Right lobe of liver (tissue), 6 donors: ENCODE data around the gene DMP1. TPM values are rescaled to one million over a fixed set of nuclear protein-coding genes. Genes with fewer than 3 reads are reported as not detected.

Experiments
- ATAC-seq, 4 donors: fragments of 200-7000 bp; cut with Tn5 transposase; one replicate each; pipeline ENCODE4 v1.9.1; 2020; ENCODE audit warnings: mild to moderate bottlenecking in 4 of 4, moderate library complexity in 4 of 4
- DNase-seq, 3 donors: peaks; one replicate each; pipeline ENCODE4 v3.0.0-alpha.2; 2020
- H3K27ac ChIP-seq, 3 donors: fragments of 200-600 bp; one replicate each; pipeline ENCODE4 v1.8.0; 2022
- H3K27me3 ChIP-seq, 2 donors: fragments of 200-600 bp; one replicate each; pipeline ENCODE4 v1.8.0; 2022
- H3K36me3 ChIP-seq, 4 donors: fragments of 200-600 bp; sonication (generic) in 1 of 4; one replicate each; pipeline versions ENCODE4 v1.5.1 to v1.8.0; 2017 to 2022; ENCODE audit warnings: control low read depth in 1 of 4
- H3K4me1 ChIP-seq, 4 donors: fragments of 200-600 bp; sonication (generic) in 1 of 4; one replicate each; pipeline versions ENCODE4 v1.5.1 to v1.8.0; 2017 to 2022; ENCODE audit warnings: control low read depth in 1 of 4
- H3K4me3 ChIP-seq, 3 donors: fragments of 200-600 bp; one replicate each; pipeline ENCODE4 v1.8.0; 2022
- H3K9me3 ChIP-seq, 4 donors: fragments of 200-600 bp; sonication (generic) in 1 of 4; one replicate each; pipeline versions ENCODE4 v1.5.1 to v1.8.0; 2017 to 2022; ENCODE audit warnings: control low read depth in 1 of 4
- CTCF ChIP-seq, 4 donors: fragments of 200-600 bp in 3 of 4; fragments of 450-650 bp in 1 of 4; IDR thresholded peaks; one replicate each; pipeline versions ENCODE4 v1.5.1 to v1.8.0; 2016 to 2022; ENCODE audit warnings: antibody characterized with exemption in 4 of 4, mild to moderate bottlenecking in 2 of 4
- POLR2A ChIP-seq: fragments of 450-650 bp; IDR thresholded peaks from one replicate; pipeline ENCODE4 v1.6.1; 2017; ENCODE audit warnings: antibody characterized with exemption, mild to moderate bottlenecking
- WGBS: methylation state at CpG from one replicate; pipeline ENCODE4 v1.1.6; 2018; ENCODE audit warnings: low coverage, low lambda C conversion rate; ENCODE audit not compliant: insufficient coverage; ENCODE audit errors: missing lambda C conversion rate; 5-methylcytosine and 5-hydroxymethylcytosine counted together
- intact Hi-C, 2 donors: fragments of 100-400 bp; cut with DNase I; formaldehyde crosslinking; loops; one replicate each; pipeline versions ENCODE4 v1.11.2 to v1.14.1; 2022
- total RNA-seq, 6 experiments: library from RNA; depleted of rRNA in 2 of 6; stranded (reverse); fragments of >200 nt in 2 of 6; fragmentation: NEBNext Ultra II Directional in 3 of 6; extraction: Animal tissue kit (Norgen Biotek cat#: 25700) in 3 of 6; gene quantifications; one replicate each; pipeline versions ENCODE4 v1.1.0 to v1.2.4, GENCODE V29; 2016 to 2023
- donor health status: DM: no; HTN: yes; CAD: no.
- donor health status: DM: no; HTN: no; CAD: no.
- donor health status: DM: no; HTN: no; CAD: no.
- donor health status: DM: no; HTN: yes; CAD: no.
- donor health status: DM: no; HTN: yes; CAD: no.

Gene DMP1
- total RNA-seq, 6 experiments from 2014 or later, result not detected

DNA sequence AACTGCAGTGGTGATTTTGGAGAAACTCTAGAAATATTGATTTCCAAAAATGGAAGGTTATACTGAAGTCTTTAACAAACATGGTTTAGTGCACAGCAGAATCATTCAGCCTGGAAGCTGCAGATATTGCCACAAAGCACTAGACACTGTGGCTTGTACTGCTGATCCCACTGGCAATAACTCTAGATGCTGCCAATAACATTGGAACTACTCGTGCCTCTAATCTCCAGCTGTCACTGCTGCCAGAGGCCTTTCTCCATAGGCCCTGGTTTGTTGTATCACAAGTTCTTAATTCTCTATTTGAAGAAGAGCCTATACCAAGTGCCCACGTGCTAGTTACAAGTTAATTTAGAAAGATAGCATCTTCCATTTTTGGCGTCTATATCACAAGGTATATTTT lies 19.3 kb downstream of the DMP1 start:
- H3K9me3 ChIP-seq, result no peaks in the 10 kb centered on the region
- no peaks in the 10 kb centered on the region for H3K27me3 ChIP-seq
- no peaks in the 10 kb centered on the region for H3K36me3 ChIP-seq
- DNase-seq, result no peak
- WGBS, result 56% methylated on average over 3 of the region's 3 CpGs
- intact Hi-C loops, result no loop called here
- no peaks in the 10 kb centered on the region for H3K4me1 ChIP-seq
- no peak for ATAC-seq
- H3K27ac ChIP-seq, result no peak overlapping the region
- H3K4me3 ChIP-seq, result no peak overlapping the region
- no peak for TF ChIP-seq POLR2A
- TF ChIP-seq CTCF (IDR thresholded peaks at IDR 0.05), result no peak

DNA sequence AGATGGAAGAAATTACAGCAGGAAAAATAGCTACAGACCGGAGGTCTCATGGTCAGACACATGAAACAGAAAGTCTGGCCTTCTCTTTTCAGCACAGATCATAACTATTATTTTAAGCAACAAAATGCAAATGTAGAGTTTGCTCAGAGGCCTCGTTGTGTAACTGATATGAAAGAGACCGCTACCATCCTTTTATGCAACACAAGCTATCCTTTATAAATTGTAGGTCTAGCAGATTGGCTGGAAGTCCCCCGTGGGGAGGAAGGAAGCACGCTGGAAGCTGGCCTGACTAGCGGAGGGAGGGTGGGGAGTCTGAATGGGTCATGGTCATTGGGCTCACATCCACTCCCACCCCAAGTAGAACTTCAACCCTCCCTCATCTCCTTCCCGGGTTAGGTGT lies 27.7 kb downstream of the DMP1 start:
- intact Hi-C loops, result no loop called here
- Histone ChIP-seq H3K27ac (no peak overlapping the region), H3K36me3 (no peaks in the 10 kb centered on the region), H3K9me3 (no peaks in the 10 kb centered on the region), H3K4me1 (no peaks in the 10 kb centered on the region), H3K27me3 (no peaks in the 10 kb centered on the region), H3K4me3 (no peak overlapping the region)
- no peak for TF ChIP-seq POLR2A
- no peak for TF ChIP-seq CTCF (IDR thresholded peaks at IDR 0.05)
- WGBS, result 40% methylated on average over 6 of the region's 7 CpGs
- no peak for DNase-seq
- peak in 1 of 4 donors; percentile 32 for ATAC-seq

DNA sequence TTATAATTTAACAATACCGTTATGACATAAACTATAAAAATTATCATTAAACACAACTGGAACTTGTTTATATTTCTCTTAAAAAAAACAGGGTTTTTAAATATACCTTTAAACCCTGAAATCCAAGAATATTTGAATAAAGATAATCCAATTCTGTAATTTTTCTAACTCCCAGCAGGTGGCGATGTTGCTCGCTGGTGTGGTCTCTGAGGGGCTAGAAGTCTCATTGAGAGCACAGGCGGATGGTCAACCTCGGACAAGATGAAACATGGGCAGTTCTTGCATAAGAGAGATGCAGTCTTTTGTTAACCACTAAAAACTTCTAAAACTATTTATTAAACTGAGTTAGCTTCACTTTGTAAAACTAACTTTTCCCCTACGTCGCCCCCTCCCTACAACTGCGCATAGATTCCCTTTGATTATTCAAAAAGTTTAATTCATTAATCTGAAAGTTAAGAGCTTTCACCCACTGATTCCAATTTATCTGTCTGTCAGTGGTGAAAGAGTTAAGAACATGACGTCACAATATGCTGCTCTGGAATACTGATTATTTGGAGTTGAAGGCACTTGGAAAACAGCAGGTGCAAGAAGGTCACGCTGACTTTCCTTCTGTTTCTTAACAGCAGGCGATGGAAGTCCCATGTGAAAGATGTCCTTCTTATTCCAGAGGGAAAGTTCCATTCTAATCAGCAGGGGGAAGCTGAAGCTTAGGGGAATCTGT lies 29.5 kb downstream of the DMP1 start:
- Histone ChIP-seq H3K27ac (no peak overlapping the region), H3K9me3 (no peaks in the 10 kb centered on the region), H3K27me3 (no peaks in the 10 kb centered on the region), H3K4me1 (no peaks in the 10 kb centered on the region), H3K36me3 (no peaks in the 10 kb centered on the region), H3K4me3 (no peak overlapping the region)
- ATAC-seq (peak; percentile 51 to 70 (median 62)), DNase-seq (peak in 1 of 3 donors; percentile 23)
- TF ChIP-seq POLR2A (no peak), CTCF (IDR thresholded peaks at IDR 0.05) (peak; percentile 65 to 77 (median 75))
- 32% methylated on average over 11 of the region's 11 CpGs for WGBS
- intact Hi-C loops, result loop anchor here (5.0 to 10.0 kb wide), 2 partner anchors 158 to 165 kb away; no protein-coding TSS in a partner anchor

DNA sequence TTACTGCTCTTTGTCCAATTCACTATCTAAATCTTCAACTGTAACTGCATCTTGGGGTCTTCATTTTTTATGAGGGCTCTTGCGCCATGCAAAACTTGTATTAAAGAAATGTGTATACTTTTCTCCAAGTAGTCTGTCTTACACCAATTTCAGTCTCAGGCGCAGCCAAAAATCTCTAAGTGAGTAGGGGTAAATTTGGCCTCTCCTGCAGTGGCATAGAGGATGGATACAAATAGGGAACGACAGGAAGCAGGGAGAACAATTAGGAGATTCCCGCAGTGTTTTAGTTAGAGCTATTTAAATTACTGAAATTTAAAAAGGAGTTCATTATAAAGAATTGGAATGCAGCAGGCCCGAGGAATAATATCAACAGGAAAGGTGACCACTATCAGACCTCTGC lies 30.2 kb downstream of the DMP1 start:
- Histone ChIP-seq H3K4me1 (no peaks in the 10 kb centered on the region), H3K4me3 (no peak overlapping the region), H3K27me3 (no peaks in the 10 kb centered on the region), H3K27ac (no peak overlapping the region), H3K9me3 (no peaks in the 10 kb centered on the region), H3K36me3 (no peaks in the 10 kb centered on the region)
- DNase-seq (no peak), ATAC-seq (no peak)
- TF ChIP-seq POLR2A (no peak), CTCF (IDR thresholded peaks at IDR 0.05) (no peak)
- WGBS, result 52% methylated on average over 5 of the region's 5 CpGs
- intact Hi-C loops, result loop anchor here (5.0 to 10.0 kb wide), 2 partner anchors 157 to 165 kb away; no protein-coding TSS in a partner anchor
